Esophagus muscularis mucosa (tissue), 4 donors: ENCODE measurements around the gene RAI14.

Source experiments
- EP300 ChIP-seq: sonication (generic); formaldehyde crosslinking; IDR thresholded peaks from one replicate; pipeline ENCODE4 v1.6.1; 2017; ENCODE audit warnings: antibody characterized with exemption
- POLR2A ChIP-seq: fragments of 450-650 bp; IDR thresholded peaks from one replicate; pipeline ENCODE4 v1.6.1; 2017; ENCODE audit warnings: antibody characterized with exemption, moderate library complexity, mild to moderate bottlenecking, low read depth
- TF ChIP-seq, protein P1 (sequence below), 3 experiments: fragments of 200-600 bp in 2 of 3; fragments of 450-650 bp in 1 of 3; sonication (generic) in 2 of 3; IDR thresholded peaks; one replicate each; pipeline ENCODE4 v1.5.1; 2017 to 2019; ENCODE audit warnings: antibody characterized with exemption in 3 of 3, mild to moderate bottlenecking in 2 of 3, moderate library complexity in 1 of 3

DNA sequence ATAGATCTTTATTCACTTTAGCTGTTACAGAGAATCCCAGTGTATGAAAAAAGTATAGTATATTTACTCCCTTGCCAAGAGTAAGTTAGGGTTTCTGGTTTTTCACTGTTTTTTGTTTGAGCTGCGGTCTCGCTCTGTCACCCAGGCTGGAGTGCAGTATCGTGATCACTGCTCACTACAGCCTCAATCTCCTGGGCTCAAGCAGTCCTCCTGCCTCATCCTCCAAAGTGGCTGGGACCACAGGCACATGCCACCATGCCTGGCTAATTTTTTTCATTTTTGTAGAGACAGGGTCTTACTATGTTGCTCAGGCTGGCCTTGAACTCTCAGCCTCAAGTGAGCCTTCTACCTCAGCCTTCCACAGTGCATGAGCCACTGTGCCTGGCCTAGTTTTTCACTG is 3.0 kb downstream of the RAI14 start:
- TF ChIP-seq, protein P1, sequence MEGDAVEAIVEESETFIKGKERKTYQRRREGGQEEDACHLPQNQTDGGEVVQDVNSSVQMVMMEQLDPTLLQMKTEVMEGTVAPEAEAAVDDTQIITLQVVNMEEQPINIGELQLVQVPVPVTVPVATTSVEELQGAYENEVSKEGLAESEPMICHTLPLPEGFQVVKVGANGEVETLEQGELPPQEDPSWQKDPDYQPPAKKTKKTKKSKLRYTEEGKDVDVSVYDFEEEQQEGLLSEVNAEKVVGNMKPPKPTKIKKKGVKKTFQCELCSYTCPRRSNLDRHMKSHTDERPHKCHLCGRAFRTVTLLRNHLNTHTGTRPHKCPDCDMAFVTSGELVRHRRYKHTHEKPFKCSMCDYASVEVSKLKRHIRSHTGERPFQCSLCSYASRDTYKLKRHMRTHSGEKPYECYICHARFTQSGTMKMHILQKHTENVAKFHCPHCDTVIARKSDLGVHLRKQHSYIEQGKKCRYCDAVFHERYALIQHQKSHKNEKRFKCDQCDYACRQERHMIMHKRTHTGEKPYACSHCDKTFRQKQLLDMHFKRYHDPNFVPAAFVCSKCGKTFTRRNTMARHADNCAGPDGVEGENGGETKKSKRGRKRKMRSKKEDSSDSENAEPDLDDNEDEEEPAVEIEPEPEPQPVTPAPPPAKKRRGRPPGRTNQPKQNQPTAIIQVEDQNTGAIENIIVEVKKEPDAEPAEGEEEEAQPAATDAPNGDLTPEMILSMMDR (IDR thresholded peaks at IDR 0.05), result no peak
- no peak for TF ChIP-seq EP300
- no peak for TF ChIP-seq POLR2A
